ENCODE data around the gene SERINC5.

GRCh38 chr5:80116465-80116864 lies 139.4 kb downstream of the SERINC5 start:
- TF ChIP-seq, protein P1, sequence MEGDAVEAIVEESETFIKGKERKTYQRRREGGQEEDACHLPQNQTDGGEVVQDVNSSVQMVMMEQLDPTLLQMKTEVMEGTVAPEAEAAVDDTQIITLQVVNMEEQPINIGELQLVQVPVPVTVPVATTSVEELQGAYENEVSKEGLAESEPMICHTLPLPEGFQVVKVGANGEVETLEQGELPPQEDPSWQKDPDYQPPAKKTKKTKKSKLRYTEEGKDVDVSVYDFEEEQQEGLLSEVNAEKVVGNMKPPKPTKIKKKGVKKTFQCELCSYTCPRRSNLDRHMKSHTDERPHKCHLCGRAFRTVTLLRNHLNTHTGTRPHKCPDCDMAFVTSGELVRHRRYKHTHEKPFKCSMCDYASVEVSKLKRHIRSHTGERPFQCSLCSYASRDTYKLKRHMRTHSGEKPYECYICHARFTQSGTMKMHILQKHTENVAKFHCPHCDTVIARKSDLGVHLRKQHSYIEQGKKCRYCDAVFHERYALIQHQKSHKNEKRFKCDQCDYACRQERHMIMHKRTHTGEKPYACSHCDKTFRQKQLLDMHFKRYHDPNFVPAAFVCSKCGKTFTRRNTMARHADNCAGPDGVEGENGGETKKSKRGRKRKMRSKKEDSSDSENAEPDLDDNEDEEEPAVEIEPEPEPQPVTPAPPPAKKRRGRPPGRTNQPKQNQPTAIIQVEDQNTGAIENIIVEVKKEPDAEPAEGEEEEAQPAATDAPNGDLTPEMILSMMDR (IDR thresholded peaks at IDR 0.05), result no peak
- no peak for TF ChIP-seq ZFX (IDR thresholded peaks at IDR 0.05; ENCODE audit: borderline replicate concordance)
